GM21447 (cell line): Measurements from ENCODE around the gene OR2M2.

Experiments used
- ATAC-seq: cut with Tn5 transposase; IDR thresholded peaks from one replicate; pipeline ENCODE4 v1.9.1; 2021; ENCODE audit not compliant: unreplicated experiment

OR2M2 gene

GRCh38 chr1:248174521-248174920 lies at the start of gene OR2M2:
Gene OR2M2, plus strand, starts transcription at chr1:248174821. Its CDS starts 5,165 bp downstream, at chr1:248179986.
- no peak for ATAC-seq

GRCh38 chr1:248127653-248128052 lies 47.0 kb upstream of the OR2M2 start:
- ATAC-seq: no peak

- ATAC-seq: no peak
Measured at GRCh38 chr1:248136811-248137210, 37.8 kb upstream of the OR2M2 start.

- no peak for ATAC-seq
Measured at GRCh38 chr1:248140846-248141245, 33.8 kb upstream of the OR2M2 start.

- no peak for ATAC-seq
Measured at GRCh38 chr1:248143311-248143710, 31.3 kb upstream of the OR2M2 start.

- ATAC-seq: no peak
Measured at GRCh38 chr1:248144513-248145198, 30.0 kb upstream of the OR2M2 start, which contains the start of gene OR2M5. Gene OR2M5, plus strand, starts transcription at chr1:248145148. Its CDS starts 0 bp downstream, at chr1:248145148.

- no peak for ATAC-seq
Measured at GRCh38 chr1:248152056-248152827, 22.4 kb upstream of the OR2M2 start.

GRCh38 chr1:248155927-248156326 lies 18.7 kb upstream of the OR2M2 start:
- no peak for ATAC-seq

GRCh38 chr1:248158758-248159157 lies 15.9 kb upstream of the OR2M2 start:
- no peak for ATAC-seq

- no peak for ATAC-seq
Measured at GRCh38 chr1:248164031-248164430, 10.6 kb upstream of the OR2M2 start.

- ATAC-seq: no peak
Measured at GRCh38 chr1:248165186-248165585, 9.4 kb upstream of the OR2M2 start.

- peak; percentile 75 for ATAC-seq
Measured at GRCh38 chr1:248183996-248184395, 9.4 kb downstream of the OR2M2 start.

- no peak for ATAC-seq
Measured at GRCh38 chr1:248187363-248187762, 12.7 kb downstream of the OR2M2 start.

- no peak for ATAC-seq
Measured at GRCh38 chr1:248189026-248189425, 14.4 kb downstream of the OR2M2 start.

- no peak for ATAC-seq
Measured at GRCh38 chr1:248194117-248194516, 19.5 kb downstream of the OR2M2 start.

GRCh38 chr1:248196965-248197364 lies 22.3 kb downstream of the OR2M2 start, which contains the start of gene OR2M3:
Gene OR2M3, plus strand, starts transcription at chr1:248197265. Its CDS starts 5,803 bp downstream, at chr1:248203068.
- ATAC-seq: no peak

- no peak for ATAC-seq
Measured at GRCh38 chr1:248215880-248216279, 41.3 kb downstream of the OR2M2 start.

- ATAC-seq: no peak
Measured at GRCh38 chr1:248225537-248225936, 50.9 kb downstream of the OR2M2 start.

GRCh38 chr1:248229360-248229908 lies 54.8 kb downstream of the OR2M2 start:
- no peak for ATAC-seq
